PC-3 (cell line): ENCODE data around the gene RNASET2. TPM values are rescaled to one million over a fixed set of nuclear protein-coding genes. Genes with fewer than 3 reads are reported as not detected.

ENCODE experiments used
- ATAC-seq: fragments of 200-7000 bp; cut with Tn5 transposase; 2 replicates; pipeline ENCODE4 v1.9.1; 2020; ENCODE audit warnings: mild to moderate bottlenecking, moderate library complexity
- BruUV-seq: library from RNA; stranded (reverse); fragments of 400-500 nt; replicated peaks from 2 replicates; lab custom pipeline; 2021; lab: Mats Ljungman, UMichigan
- CTCF ChIA-PET: fragments of 300-600 bp; sonication (Branson Sonifier 250); formaldehyde crosslinking; loops from one replicate; lab custom pipeline; 2022; ENCODE audit warnings: antibody characterized with exemption; lab: Charles Lee
- POLR2A ChIA-PET: fragments of 300-600 bp; sonication (Branson Sonifier 250); formaldehyde crosslinking; loops from one replicate; lab custom pipeline; 2022; ENCODE audit warnings: antibody characterized with exemption; ENCODE audit not compliant: unreplicated experiment; lab: Charles Lee
- DNase-seq: peaks from one replicate; pipeline ENCODE4 v3.0.0-alpha.2; 2015
- H2AFZ ChIP-seq: fragments of 300-600 bp; sonication (generic); 2 replicates; pipeline ENCODE4 v1.6.0; 2016; ENCODE audit warnings: antibody characterized with exemption, low read length
- H3F3A ChIP-seq: fragments of 300-600 bp; sonication (generic); one replicate; pipeline ENCODE4 v1.6.0; 2017; ENCODE audit warnings: antibody characterized with exemption, low read length, control low read depth, mild to moderate bottlenecking; ENCODE audit not compliant: unreplicated experiment
- H3K27ac ChIP-seq: fragments of 300-600 bp; sonication (generic); 2 replicates; pipeline ENCODE4 v1.5.1; 2016; ENCODE audit warnings: mild to moderate bottlenecking, low read length
- H3K27me3 ChIP-seq: fragments of 300-600 bp; sonication (generic); 2 replicates; pipeline ENCODE4 v1.6.1; 2016; ENCODE audit warnings: low read length, mixed read lengths
- H3K36me3 ChIP-seq: fragments of 300-600 bp; sonication (generic); 2 replicates; pipeline ENCODE4 v1.6.1; 2016; ENCODE audit warnings: low read depth, mixed run types, low read length, mixed read lengths
- H3K4me1 ChIP-seq: fragments of 300-600 bp; sonication (generic); 2 replicates; pipeline ENCODE4 v1.5.1; 2016; ENCODE audit warnings: low read length; ENCODE audit not compliant: insufficient read depth
- H3K4me2 ChIP-seq: fragments of 300-600 bp; sonication (generic); 2 replicates; pipeline ENCODE4 v1.6.0; 2016; ENCODE audit warnings: low read length
- H3K4me3 ChIP-seq: fragments of 300-600 bp; sonication (generic); 2 replicates; pipeline ENCODE4 v1.5.1; 2016; ENCODE audit warnings: mild to moderate bottlenecking, low read length, mixed read lengths
- H3K79me2 ChIP-seq: fragments of 300-600 bp; sonication (generic); 2 replicates; pipeline ENCODE4 v1.6.1; 2017; ENCODE audit warnings: low read length, mixed read lengths
- H3K9ac ChIP-seq: fragments of 300-600 bp; sonication (generic); 2 replicates; pipeline ENCODE4 v1.6.0; 2016; ENCODE audit warnings: mild to moderate bottlenecking, low read length
- H3K9me2 ChIP-seq: fragments of 300-600 bp; sonication (generic); replicated peaks from 2 replicates; pipeline ENCODE4 v1.6.1; 2016; ENCODE audit warnings: mixed run types, low read length, mixed read lengths
- H3K9me3 ChIP-seq: fragments of 300-600 bp; sonication (generic); 2 replicates; pipeline ENCODE4 v1.6.1; 2016; ENCODE audit warnings: low read length, mixed read lengths
- H4K20me1 ChIP-seq: fragments of 300-600 bp; sonication (generic); 2 replicates; pipeline ENCODE4 v1.6.1; 2016; ENCODE audit warnings: low read length, mixed read lengths
- CTCF ChIP-seq: fragments of 300-600 bp; sonication (generic); conservative IDR thresholded peaks from 2 replicates; pipeline ENCODE4 v1.5.1; 2017; ENCODE audit warnings: antibody characterized with exemption, low read depth, mild to moderate bottlenecking, low read length
- EZH2 ChIP-seq: fragments of 300-600 bp; sonication (generic); IDR thresholded peaks from one replicate; pipeline ENCODE4 v1.6.1; 2017; ENCODE audit warnings: antibody characterized with exemption, mild to moderate bottlenecking, low read length; ENCODE audit not compliant: unreplicated experiment
- EZH2phosphoT487 ChIP-seq: fragments of 300-600 bp; sonication (generic); IDR thresholded peaks from 2 replicates; pipeline ENCODE4 v1.6.1; 2018; ENCODE audit warnings: mild to moderate bottlenecking, antibody characterized with exemption, low read length, borderline replicate concordance
- intact Hi-C: fragments of 100-400 bp; cut with micrococcal nuclease; formaldehyde crosslinking; loops from 2 replicates; pipeline ENCODE4 v1.9.0; 2023
- total RNA-seq: library from RNA; depleted of rRNA; stranded (reverse); fragments of >200 nt; gene quantifications from 2 replicates; pipeline ENCODE4 v1.2.3, GENCODE V29; 2014

RNASET2 gene
- total RNA-seq, 1 experiment from 2014 or later: 51.8 TPM

GRCh38 chr6:166958926-166959861 is 2.8 kb upstream of the RNASET2 start:
- peaks cover 7% of the 10 kb centered on the region for H3K4me1 ChIP-seq
- no peak overlapping the region for H3K9ac ChIP-seq
- H3K9me2 ChIP-seq: no peaks in the 10 kb centered on the region
- H3K27ac ChIP-seq: no peak overlapping the region
- no peak overlapping the region for H2AFZ ChIP-seq
- DNase-seq: no peak
- ChIA-PET CTCF (no interaction called here), POLR2A (no interaction called here)
- TF ChIP-seq CTCF (no peak), EZH2 (no peak), EZH2phosphoT487 (no peak)
- no peak overlapping the region for H3K4me3 ChIP-seq
- 0 out of 2 replicates have a peak, but pooled peaks cover 6% of the 10 kb centered on the region for H3K79me2 ChIP-seq
- BruUV-seq: no TSS peak
- H3K4me2 ChIP-seq: no peak overlapping the region
- no peaks in the 10 kb centered on the region for H3K9me3 ChIP-seq
- no peak for ATAC-seq
- intact Hi-C loops: loop anchor here (10.0 kb wide), 1 partner anchor 334 kb away; the partner anchor contains the start of gene RPS6KA2
- H4K20me1 ChIP-seq: no peaks in the 10 kb centered on the region
- no peaks in the 10 kb centered on the region for H3K27me3 ChIP-seq
- no peaks in the 10 kb centered on the region for H3K36me3 ChIP-seq
- no peaks in the 10 kb centered on the region for H3F3A ChIP-seq

- no peak for ATAC-seq
- CTCF ChIA-PET: no interaction called here
- no peak overlapping the region for H3K4me3 ChIP-seq
Observed at GRCh38 chr6:166957805-166958076, 1.4 kb upstream of the RNASET2 start.

More at GRCh38 chr6:166957805-166958076, 1.4 kb upstream of the RNASET2 start:
- no peak for DNase-seq
- no peak overlapping the region for H3K4me2 ChIP-seq
- H3F3A ChIP-seq: no peaks in the 10 kb centered on the region
- H3K9ac ChIP-seq: no peak overlapping the region
- peaks cover 7% of the 10 kb centered on the region for H3K4me1 ChIP-seq
- POLR2A ChIA-PET: no interaction called here
- H3K27ac ChIP-seq: no peak overlapping the region
- no peaks in the 10 kb centered on the region for H3K9me3 ChIP-seq
- TF ChIP-seq CTCF: no peak
- no peak for TF ChIP-seq EZH2phosphoT487
- TF ChIP-seq EZH2: no peak
- H3K27me3 ChIP-seq: no peaks in the 10 kb centered on the region
- no peaks in the 10 kb centered on the region for H4K20me1 ChIP-seq
- no peak overlapping the region for H2AFZ ChIP-seq
- no peaks in the 10 kb centered on the region for H3K36me3 ChIP-seq
- intact Hi-C loops: loop anchor here (2.0 to 10.0 kb wide), 2 partner anchors 41 to 333 kb away; partner anchors contain the start of genes CEP43 and RPS6KA2
- no TSS peak for BruUV-seq
- H3K79me2 ChIP-seq: 0 out of 2 replicates have a peak, but pooled peaks cover 6% of the 10 kb centered on the region
- H3K9me2 ChIP-seq: no peaks in the 10 kb centered on the region
